MCF 10A (cell line): ENCODE data around the gene KLHDC9. TPM values are rescaled to one million over a fixed set of nuclear protein-coding genes. Genes with fewer than 3 reads are reported as not detected.
A peak's percentile ranks its signal among the peaks of the same experiment; 100 is the strongest.

Source experiments
- BruUV-seq: library from RNA; stranded (reverse); fragments of 400-500 nt; replicated peaks from 2 replicates; lab custom pipeline; 2021; lab: Mats Ljungman, UMichigan
- CTCF ChIA-PET: fragments of 300-600 bp; sonication (Branson Sonifier 250); formaldehyde crosslinking; extraction: SDS; loops from one replicate; lab custom pipeline; 2021; ENCODE audit warnings: antibody characterized with exemption, inconsistent platforms; lab: Yijun Ruan, JAX
- POLR2A ChIA-PET: fragments of 300-600, 350-650 bp; sonication (Branson Sonifier 250); formaldehyde crosslinking; extraction: SDS; loops from one replicate; lab custom pipeline; 2020; ENCODE audit warnings: antibody characterized with exemption, inconsistent platforms; lab: Yijun Ruan, JAX
- DNase-seq: peaks from one replicate; pipeline ENCODE4 v3.0.0-alpha.2; 2018; ENCODE audit not compliant: unreplicated experiment
- H3K27ac Mint-ChIP-seq: one replicate; pipeline ENCODE4 v1.8.0; 2022; ENCODE audit warnings: mild to moderate bottlenecking, low read depth, mixed read lengths; ENCODE audit not compliant: unreplicated experiment
- H3K27me3 Mint-ChIP-seq: one replicate; pipeline ENCODE4 v1.8.0; 2022; ENCODE audit warnings: mixed read lengths; ENCODE audit not compliant: insufficient read depth, unreplicated experiment
- H3K36me3 Mint-ChIP-seq: one replicate; pipeline ENCODE4 v1.8.0; 2022; ENCODE audit warnings: mild to moderate bottlenecking, moderate library complexity, mixed read lengths; ENCODE audit not compliant: insufficient read depth, unreplicated experiment
- H3K4me1 Mint-ChIP-seq: one replicate; pipeline ENCODE4 v1.8.0; 2022; ENCODE audit warnings: mixed read lengths; ENCODE audit not compliant: insufficient read depth, unreplicated experiment
- H3K4me3 Mint-ChIP-seq: one replicate; pipeline ENCODE4 v1.8.0; 2022; ENCODE audit warnings: mild to moderate bottlenecking, moderate library complexity, mixed read lengths; ENCODE audit not compliant: unreplicated experiment
- H3K9me3 Mint-ChIP-seq: one replicate; pipeline ENCODE4 v1.8.0; 2022; ENCODE audit warnings: mixed read lengths; ENCODE audit not compliant: unreplicated experiment
- CTCF ChIP-seq: fragments of 200-600 bp; IDR thresholded peaks from one replicate; pipeline ENCODE4 v1.8.0; 2022; ENCODE audit warnings: antibody characterized with exemption, mild to moderate bottlenecking; ENCODE audit not compliant: unreplicated experiment
- intact Hi-C: fragments of 100-400 bp; cut with micrococcal nuclease; formaldehyde crosslinking; loops from 2 replicates; pipeline ENCODE4 v1.14.1; 2022
- total RNA-seq: library from RNA; stranded (reverse); gene quantifications from 2 replicates; pipeline ENCODE4 v1.2.3, GENCODE V29; 2022

The KLHDC9 gene
- total RNA-seq, 1 experiment from 2014 or later, result not detected

DNA sequence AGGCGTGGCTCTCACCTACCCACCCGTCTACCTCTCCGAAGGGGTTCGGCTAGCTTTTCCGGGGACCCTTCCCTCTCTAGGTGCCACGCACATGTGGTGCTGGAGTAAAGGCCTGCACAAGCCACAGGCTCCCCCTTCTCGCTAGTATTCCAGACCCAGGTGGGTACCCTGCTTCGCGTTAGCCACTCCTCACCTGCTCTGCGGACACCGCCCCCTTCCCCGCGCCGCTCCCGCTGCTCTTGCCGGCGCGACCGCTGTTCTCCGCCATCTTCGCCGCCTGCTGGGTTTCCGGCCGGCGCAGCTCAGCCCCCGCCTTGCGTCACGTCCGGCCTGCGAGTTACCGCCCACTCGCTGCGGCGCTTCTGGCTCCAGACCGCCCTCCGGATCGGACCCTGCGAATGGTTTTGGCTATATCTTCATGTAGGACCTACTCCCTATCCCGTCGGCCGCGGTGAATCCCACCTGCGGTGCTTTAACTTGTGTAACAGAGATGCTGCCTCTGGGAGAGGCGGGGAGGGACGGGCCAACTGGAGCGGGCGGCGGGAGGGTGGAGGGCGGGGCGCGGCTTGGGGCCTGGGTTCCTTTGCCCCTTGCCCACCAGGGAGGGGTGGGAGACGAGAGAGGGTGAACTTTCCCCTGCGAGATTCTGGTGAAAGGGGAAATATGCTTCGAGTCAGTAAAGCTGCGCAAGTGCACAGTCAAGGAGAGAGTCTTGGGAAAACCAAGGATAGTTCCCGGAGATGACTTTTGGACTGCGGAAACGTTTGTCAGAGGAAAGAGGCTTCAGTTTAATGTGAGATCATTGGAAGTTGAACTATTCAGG lies 19.8 kb downstream of the KLHDC9 start, which contains the start of the genes NIT1 and PFDN2:
Gene NIT1 (plus strand): TSS at position 347 of the 823 bp plus-strand sequence. CDS start 72 bp downstream, at position 419.
Gene PFDN2 (minus strand): TSS at position 279 of the 823 bp plus-strand sequence. CDS start 11 bp downstream, at position 268.
- Mint-ChIP-seq H3K27ac (peak within 1 kb of the TSS; percentile 95), H3K4me1 (peaks cover 50% of the 10 kb centered on the region), H3K27me3 (no peaks in the 10 kb centered on the region), H3K9me3 (no peaks in the 10 kb centered on the region), H3K36me3 (peaks cover 68% of the 10 kb centered on the region), H3K4me3 (peak within 1 kb of the TSS; percentile 97)
- intact Hi-C loops, result loop anchor here (2.0 kb wide), 1 partner anchor 49 kb away; the partner anchor contains the start of gene PPOX
- CTCF ChIA-PET, result interaction anchor here (0.6 to 4.6 kb wide), 16 partner anchors 15 to 288 kb away, joined by 3 to 30 read pairs (median 4); partner anchors contain the start of genes DEDD, KLHDC9, PPOX and USF1
- peak; percentile 85 for DNase-seq
- POLR2A ChIA-PET, result interaction anchor here (0.6 to 6.9 kb wide), 27 partner anchors 9 to 1020 kb away, joined by 3 to 112 read pairs (median 5); partner anchors contain the start of genes F11R, KLHDC9, NDUFS2 and PPOX
- BruUV-seq, result no TSS peak
- no peak for TF ChIP-seq CTCF

DNA sequence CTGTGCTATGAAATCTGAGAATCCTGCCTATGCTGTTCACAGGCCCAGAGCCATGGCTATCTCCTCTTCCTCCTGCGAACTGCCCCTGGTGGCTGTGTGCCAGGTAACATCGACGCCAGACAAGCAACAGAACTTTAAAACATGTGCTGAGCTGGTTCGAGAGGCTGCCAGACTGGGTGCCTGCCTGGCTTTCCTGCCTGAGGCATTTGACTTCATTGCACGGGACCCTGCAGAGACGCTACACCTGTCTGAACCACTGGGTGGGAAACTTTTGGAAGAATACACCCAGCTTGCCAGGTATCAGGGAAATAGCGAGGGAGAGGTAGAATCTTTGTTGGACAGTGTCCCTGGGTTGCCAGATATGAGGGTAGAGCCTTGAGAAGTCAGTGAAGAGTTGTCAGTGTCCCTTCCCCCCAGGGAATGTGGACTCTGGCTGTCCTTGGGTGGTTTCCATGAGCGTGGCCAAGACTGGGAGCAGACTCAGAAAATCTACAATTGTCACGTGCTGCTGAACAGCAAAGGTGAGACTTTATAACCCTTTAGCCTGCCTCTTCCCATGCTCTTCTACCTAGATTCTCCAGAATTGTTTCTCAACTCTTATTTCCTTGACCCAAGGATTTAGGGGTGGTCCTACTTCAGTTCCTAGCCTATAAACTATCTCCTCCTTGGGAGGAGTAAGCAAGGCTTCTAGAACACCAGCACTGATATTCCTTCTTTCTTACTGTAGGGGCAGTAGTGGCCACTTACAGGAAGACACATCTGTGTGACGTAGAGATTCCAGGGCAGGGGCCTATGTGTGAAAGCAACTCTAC lies 21.1 kb downstream of the KLHDC9 start:
- no TSS peak for BruUV-seq
- no peaks in the 10 kb centered on the region for H3K9me3 Mint-ChIP-seq
- TF ChIP-seq CTCF, result peak; percentile 43
- H3K27ac Mint-ChIP-seq, result peak overlapping the region; percentile 95
- CTCF ChIA-PET, result interaction anchor here (0.6 to 2.5 kb wide), 7 partner anchors 14 to 58 kb away, joined by 3 to 6 read pairs (median 4); no protein-coding TSS in a partner anchor
- DNase-seq, result peak; percentile 90
- H3K36me3 Mint-ChIP-seq, result peaks cover 76% of the 10 kb centered on the region
- POLR2A ChIA-PET, result interaction anchor here (0.9 to 6.9 kb wide), 9 partner anchors 22 to 174 kb away, joined by 4 to 112 read pairs (median 29); partner anchors contain the start of genes F11R, KLHDC9, PPOX and UFC1
- no peaks in the 10 kb centered on the region for H3K27me3 Mint-ChIP-seq
- peaks cover 39% of the 10 kb centered on the region for H3K4me1 Mint-ChIP-seq
- intact Hi-C loops, result loop anchor here (2.0 kb wide), 1 partner anchor 48 kb away; the partner anchor contains the start of gene PPOX
- peak overlapping the region; percentile 97 for H3K4me3 Mint-ChIP-seq

- POLR2A ChIA-PET, result interaction anchor here (1.1 to 2.2 kb wide), 5 partner anchors 16 to 169 kb away, joined by 4 to 17 read pairs (median 4); partner anchors contain the start of gene F11R
- H3K4me3 Mint-ChIP-seq, result no peak overlapping the region
- CTCF ChIA-PET, result interaction anchor here (0.5 to 1.5 kb wide), 11 partner anchors 18 to 398 kb away, joined by 3 to 5 read pairs (median 3); no protein-coding TSS in a partner anchor
- peaks cover 78% of the 10 kb centered on the region for H3K36me3 Mint-ChIP-seq
- DNase-seq, result no peak
- H3K27ac Mint-ChIP-seq, result no peak overlapping the region
- no peaks in the 10 kb centered on the region for H3K9me3 Mint-ChIP-seq
- H3K27me3 Mint-ChIP-seq, result no peaks in the 10 kb centered on the region
- BruUV-seq, result no TSS peak
- TF ChIP-seq CTCF, result no peak
- intact Hi-C loops, result no loop called here
- peaks cover 30% of the 10 kb centered on the region for H3K4me1 Mint-ChIP-seq
These were observed 23.0 kb downstream of the KLHDC9 start for GRCh38 chr1:161121042-161121650.
